ENCODE measurements around the gene TMEM120B.

The TMEM120B gene

DNA sequence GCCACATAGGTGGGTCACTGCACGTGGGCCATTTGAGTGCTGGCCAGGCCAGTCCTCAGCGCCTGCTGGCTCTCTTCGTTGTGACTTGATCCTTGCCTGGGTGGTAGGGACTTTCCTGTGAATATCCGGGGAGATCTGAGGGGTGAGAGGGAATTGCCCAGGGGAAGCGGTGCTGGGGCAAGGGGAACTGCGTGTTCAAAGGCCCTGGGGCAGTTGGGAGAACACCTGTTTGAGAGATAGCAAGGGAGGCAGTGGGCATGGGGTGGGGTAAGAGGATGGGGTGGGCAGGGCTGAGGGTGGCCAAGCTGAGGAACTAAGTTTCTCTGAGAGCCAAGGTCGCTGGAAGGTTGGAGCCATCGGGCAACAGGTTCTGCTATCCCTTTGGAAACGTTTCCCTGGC lies 116.3 kb downstream of the TMEM120B start:
- no peak overlapping the region for H3K9ac ChIP-seq (ENCODE audit: low read length)
- no peaks in the 10 kb centered on the region for H4K20me1 ChIP-seq (ENCODE audit: insufficient read depth, low read length)
- no peaks in the 10 kb centered on the region; the same call in 1 of the 2 replicates for H3K79me2 ChIP-seq (ENCODE audit: low read length)
- no peak overlapping the region for H3K4me3 ChIP-seq (ENCODE audit: low read length)
- H3K27ac ChIP-seq (ENCODE audit: low read length), result no peak overlapping the region
- H3K36me3 ChIP-seq (replicated peaks; ENCODE audit: low read depth, low read length), result peaks cover 61% of the 10 kb centered on the region
- H3K4me1 ChIP-seq (ENCODE audit: low read length), result no peaks in the 10 kb centered on the region
- no peaks in the 10 kb centered on the region for H3K27me3 ChIP-seq (ENCODE audit: low read depth, low read length)
- H3K9me3 ChIP-seq (ENCODE audit: insufficient read depth, low read length), result no peaks in the 10 kb centered on the region
- TF ChIP-seq, protein P1, sequence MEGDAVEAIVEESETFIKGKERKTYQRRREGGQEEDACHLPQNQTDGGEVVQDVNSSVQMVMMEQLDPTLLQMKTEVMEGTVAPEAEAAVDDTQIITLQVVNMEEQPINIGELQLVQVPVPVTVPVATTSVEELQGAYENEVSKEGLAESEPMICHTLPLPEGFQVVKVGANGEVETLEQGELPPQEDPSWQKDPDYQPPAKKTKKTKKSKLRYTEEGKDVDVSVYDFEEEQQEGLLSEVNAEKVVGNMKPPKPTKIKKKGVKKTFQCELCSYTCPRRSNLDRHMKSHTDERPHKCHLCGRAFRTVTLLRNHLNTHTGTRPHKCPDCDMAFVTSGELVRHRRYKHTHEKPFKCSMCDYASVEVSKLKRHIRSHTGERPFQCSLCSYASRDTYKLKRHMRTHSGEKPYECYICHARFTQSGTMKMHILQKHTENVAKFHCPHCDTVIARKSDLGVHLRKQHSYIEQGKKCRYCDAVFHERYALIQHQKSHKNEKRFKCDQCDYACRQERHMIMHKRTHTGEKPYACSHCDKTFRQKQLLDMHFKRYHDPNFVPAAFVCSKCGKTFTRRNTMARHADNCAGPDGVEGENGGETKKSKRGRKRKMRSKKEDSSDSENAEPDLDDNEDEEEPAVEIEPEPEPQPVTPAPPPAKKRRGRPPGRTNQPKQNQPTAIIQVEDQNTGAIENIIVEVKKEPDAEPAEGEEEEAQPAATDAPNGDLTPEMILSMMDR (IDR thresholded peaks at IDR 0.05; ENCODE audit: low read depth, low read length), result no peak
- TF ChIP-seq EZH2phosphoT487 (IDR thresholded peaks at IDR 0.05; ENCODE audit: low read depth), result no peak
- H3K4me2 ChIP-seq (ENCODE audit: low read length), result no peak overlapping the region
- H2AFZ ChIP-seq (ENCODE audit: low read depth, low read length), result no peak overlapping the region

DNA sequence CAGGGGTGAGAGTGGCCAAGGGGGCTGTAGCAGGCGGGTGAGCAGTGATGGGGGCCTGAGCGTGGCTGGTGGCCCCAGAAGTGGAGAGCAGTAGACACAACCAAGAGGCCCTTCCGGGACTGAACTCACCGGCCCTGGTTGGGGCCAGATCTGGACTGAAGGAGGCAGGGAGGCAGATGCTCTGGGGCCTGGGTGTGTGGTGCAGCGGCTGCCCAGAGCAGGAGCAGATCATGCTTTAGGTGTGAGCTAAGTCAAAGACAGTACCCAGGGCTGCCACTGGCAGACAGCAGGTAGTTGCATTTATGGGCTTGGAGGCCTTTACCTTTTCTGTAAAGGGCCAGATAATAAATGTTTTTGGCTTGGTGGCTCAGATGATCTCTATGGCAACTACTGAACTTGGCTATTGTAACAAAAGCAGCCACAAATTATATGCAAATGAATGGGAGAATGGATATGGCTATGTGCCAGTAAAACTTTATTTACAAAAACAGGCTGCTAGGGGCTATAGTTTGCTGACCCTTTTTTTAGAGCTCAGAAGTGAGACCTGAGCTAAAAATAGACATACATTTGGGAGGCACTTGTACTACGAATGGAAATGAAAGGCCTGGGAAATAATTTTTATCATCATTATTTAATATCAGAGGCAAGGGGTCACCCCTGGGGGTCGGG lies 116.8 kb downstream of the TMEM120B start:
- Histone ChIP-seq H3K4me2 (ENCODE audit: low read length) (no peak overlapping the region), H3K4me3 (ENCODE audit: low read length) (no peak overlapping the region), H3K27me3 (ENCODE audit: low read depth, low read length) (no peaks in the 10 kb centered on the region), H4K20me1 (ENCODE audit: insufficient read depth, low read length) (no peaks in the 10 kb centered on the region), H3K36me3 (replicated peaks; ENCODE audit: low read depth, low read length) (peaks cover 57% of the 10 kb centered on the region), H3K9ac (ENCODE audit: low read length) (no peak overlapping the region), H2AFZ (ENCODE audit: low read depth, low read length) (no peak overlapping the region), H3K4me1 (ENCODE audit: low read length) (no peaks in the 10 kb centered on the region), H3K9me3 (ENCODE audit: insufficient read depth, low read length) (no peaks in the 10 kb centered on the region), H3K27ac (ENCODE audit: low read length) (no peak overlapping the region), H3K79me2 (ENCODE audit: low read length) (no peaks in the 10 kb centered on the region; the same call in 1 of the 2 replicates)
- no peak for TF ChIP-seq EZH2phosphoT487 (IDR thresholded peaks at IDR 0.05; ENCODE audit: low read depth)
- TF ChIP-seq, protein P1 (IDR thresholded peaks at IDR 0.05; ENCODE audit: low read depth, low read length), result no peak

DNA sequence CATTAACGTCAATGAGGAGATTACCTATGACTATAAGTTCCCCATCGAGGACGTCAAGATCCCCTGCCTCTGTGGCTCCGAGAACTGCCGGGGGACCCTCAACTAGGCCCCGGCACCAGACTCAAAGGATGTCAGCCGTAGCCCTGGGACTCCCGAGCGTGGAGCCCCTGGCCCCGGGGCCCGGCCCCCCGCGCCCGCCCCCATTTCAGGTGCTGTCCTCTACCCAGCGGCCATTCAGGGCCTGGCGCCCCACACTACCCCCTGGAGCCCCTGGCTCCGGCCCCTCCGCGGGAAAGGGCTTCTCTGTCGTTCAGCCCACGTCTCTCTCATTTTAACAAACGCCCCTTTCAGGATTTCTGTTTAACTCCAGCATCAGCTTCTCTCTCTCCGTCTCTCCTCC lies 117.6 kb downstream of the TMEM120B start:
- H3K27ac ChIP-seq (ENCODE audit: low read length), result no peak overlapping the region
- peaks cover 54% of the 10 kb centered on the region for H3K36me3 ChIP-seq (replicated peaks; ENCODE audit: low read depth, low read length)
- H3K4me2 ChIP-seq (ENCODE audit: low read length), result no peak overlapping the region
- H3K4me3 ChIP-seq (ENCODE audit: low read length), result no peak overlapping the region
- H3K9ac ChIP-seq (ENCODE audit: low read length), result no peak overlapping the region
- H3K79me2 ChIP-seq (ENCODE audit: low read length), result no peaks in the 10 kb centered on the region; the same call in 1 of the 2 replicates
- H4K20me1 ChIP-seq (ENCODE audit: insufficient read depth, low read length), result no peaks in the 10 kb centered on the region
- H3K27me3 ChIP-seq (ENCODE audit: low read depth, low read length), result no peaks in the 10 kb centered on the region
- no peak for TF ChIP-seq EZH2phosphoT487 (IDR thresholded peaks at IDR 0.05; ENCODE audit: low read depth)
- TF ChIP-seq, protein P1 (IDR thresholded peaks at IDR 0.05; ENCODE audit: low read depth, low read length), result no peak
- H2AFZ ChIP-seq (ENCODE audit: low read depth, low read length), result no peak overlapping the region
- no peaks in the 10 kb centered on the region for H3K9me3 ChIP-seq (ENCODE audit: insufficient read depth, low read length)
- no peaks in the 10 kb centered on the region for H3K4me1 ChIP-seq (ENCODE audit: low read length)

DNA sequence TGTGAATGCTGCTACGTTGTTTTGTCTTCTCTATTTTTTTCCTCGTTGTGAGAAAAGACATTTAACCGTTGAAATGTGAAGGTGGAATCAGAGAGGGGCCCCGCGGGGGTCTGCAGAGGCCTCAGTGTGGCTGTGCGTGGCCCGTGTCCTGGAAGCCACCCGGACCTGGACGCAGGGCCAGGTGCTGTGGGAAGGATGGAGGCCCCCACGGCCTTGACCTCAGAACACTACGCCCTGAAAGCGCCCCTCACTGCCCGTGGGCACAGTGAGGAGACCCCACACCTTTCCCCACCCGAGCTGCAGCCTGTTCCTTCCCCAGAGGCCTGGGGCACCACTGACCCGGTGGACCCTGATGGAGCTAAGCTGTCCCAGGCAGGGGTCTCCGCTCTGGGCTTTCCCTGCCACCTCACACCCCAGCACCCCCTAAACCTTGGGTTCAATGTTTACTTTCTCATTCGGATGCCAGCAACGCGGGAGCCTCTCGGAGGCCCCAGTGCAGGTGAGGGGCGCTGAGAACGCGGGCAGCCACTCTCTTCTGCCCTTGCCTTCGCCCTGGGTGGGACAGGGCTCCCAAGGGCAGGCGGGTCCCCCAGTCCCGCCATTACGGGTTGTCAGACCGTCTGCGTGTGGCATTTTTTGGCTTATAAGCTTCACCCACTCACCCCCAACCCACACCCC lies 118.2 kb downstream of the TMEM120B start:
- no peaks in the 10 kb centered on the region for H3K9me3 ChIP-seq (ENCODE audit: insufficient read depth, low read length)
- H3K79me2 ChIP-seq (ENCODE audit: low read length), result no peaks in the 10 kb centered on the region
- H3K4me3 ChIP-seq (ENCODE audit: low read length), result no peak overlapping the region
- no peak overlapping the region for H3K9ac ChIP-seq (ENCODE audit: low read length)
- H3K27me3 ChIP-seq (ENCODE audit: low read depth, low read length), result no peaks in the 10 kb centered on the region
- no peaks in the 10 kb centered on the region for H3K4me1 ChIP-seq (ENCODE audit: low read length)
- H3K36me3 ChIP-seq (replicated peaks; ENCODE audit: low read depth, low read length), result peaks cover 52% of the 10 kb centered on the region
- no peak overlapping the region for H2AFZ ChIP-seq (ENCODE audit: low read depth, low read length)
- H3K27ac ChIP-seq (ENCODE audit: low read length), result no peak overlapping the region
- no peaks in the 10 kb centered on the region for H4K20me1 ChIP-seq (ENCODE audit: insufficient read depth, low read length)
- TF ChIP-seq, protein P1 (IDR thresholded peaks at IDR 0.05; ENCODE audit: low read depth, low read length), result no peak
- no peak for TF ChIP-seq EZH2phosphoT487 (IDR thresholded peaks at IDR 0.05; ENCODE audit: low read depth)
- no peak overlapping the region for H3K4me2 ChIP-seq (ENCODE audit: low read length)

All from OCI-LY3 (cell line).